Measurements from ENCODE around the gene PRDM16.

Gene PRDM16

DNA sequence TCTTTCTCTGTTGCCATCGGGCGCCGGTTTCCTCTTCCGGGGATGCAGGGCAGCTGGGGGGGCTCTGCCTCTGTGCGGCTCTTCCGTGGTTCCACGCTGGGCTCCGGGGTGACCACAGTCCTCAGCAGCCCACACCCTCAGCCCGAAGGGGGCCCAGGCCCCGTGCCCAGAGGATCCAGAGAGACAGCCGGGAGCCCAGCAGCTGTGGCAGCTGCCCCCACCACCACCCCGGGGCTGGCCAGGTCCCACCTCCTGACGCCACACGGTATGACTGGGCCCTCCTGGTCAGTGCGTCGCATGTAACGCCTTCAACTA, 172.2 kb downstream of the PRDM16 start:
- CTCF ChIA-PET = interaction anchor here (0.7 kb wide), 1 partner anchor 12 kb away, joined by 3 read pairs; no protein-coding TSS in a partner anchor
- Histone ChIP-seq H3K4me3 (ENCODE audit: low read depth, low read length) (no peak overlapping the region), H3K9me3 (ENCODE audit: control insufficient read depth, insufficient read depth, low read depth, low read length) (no peaks in the 10 kb centered on the region), H3K27ac (ENCODE audit: extremely low read depth, low read depth, low read length) (no peak overlapping the region), H3K4me1 (ENCODE audit: control insufficient read depth, insufficient read depth, low read length) (no peaks in the 10 kb centered on the region), H3K36me3 (ENCODE audit: control insufficient read depth in 2 of 2, insufficient read depth in 1 of 2, low read length in 2 of 2) (peaks cover 0 to 3% of the 10 kb centered on the region in 2 experiments; a peak in 1 of 3 replicates)
- TF ChIP-seq ZNF292 (tag by site-specific recombination; IDR thresholded peaks at IDR 0.05; ENCODE audit: borderline replicate concordance, low read depth) (no peak), ZXDB (tag by site-specific recombination; IDR thresholded peaks at IDR 0.05) (no peak), MEIS1 (CRISPR knock-in tag; IDR thresholded peaks at IDR 0.05; ENCODE audit: borderline replicate concordance) (no peak), GLIS2 (tag by site-specific recombination; IDR thresholded peaks at IDR 0.05) (no peak), ZNF155 (tag by site-specific recombination; IDR thresholded peaks at IDR 0.05) (no peak), ZNF16 (tag by site-specific recombination; IDR thresholded peaks at IDR 0.05; ENCODE audit: low read depth) (no peak), ZNF324 (tag by site-specific recombination; IDR thresholded peaks at IDR 0.05) (no peak), ZNF626 (tag by site-specific recombination; IDR thresholded peaks at IDR 0.05) (no peak), ZNF391 (tag by site-specific recombination; IDR thresholded peaks at IDR 0.05; ENCODE audit: borderline replicate concordance, low read depth) (no peak)
- TF ChIP-seq, protein P1, sequence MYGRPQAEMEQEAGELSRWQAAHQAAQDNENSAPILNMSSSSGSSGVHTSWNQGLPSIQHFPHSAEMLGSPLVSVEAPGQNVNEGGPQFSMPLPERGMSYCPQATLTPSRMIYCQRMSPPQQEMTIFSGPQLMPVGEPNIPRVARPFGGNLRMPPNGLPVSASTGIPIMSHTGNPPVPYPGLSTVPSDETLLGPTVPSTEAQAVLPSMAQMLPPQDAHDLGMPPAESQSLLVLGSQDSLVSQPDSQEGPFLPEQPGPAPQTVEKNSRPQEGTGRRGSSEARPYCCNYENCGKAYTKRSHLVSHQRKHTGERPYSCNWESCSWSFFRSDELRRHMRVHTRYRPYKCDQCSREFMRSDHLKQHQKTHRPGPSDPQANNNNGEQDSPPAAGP (tag by site-specific recombination; IDR thresholded peaks at IDR 0.05) = no peak
- POLR2A ChIA-PET = no interaction called here

DNA sequence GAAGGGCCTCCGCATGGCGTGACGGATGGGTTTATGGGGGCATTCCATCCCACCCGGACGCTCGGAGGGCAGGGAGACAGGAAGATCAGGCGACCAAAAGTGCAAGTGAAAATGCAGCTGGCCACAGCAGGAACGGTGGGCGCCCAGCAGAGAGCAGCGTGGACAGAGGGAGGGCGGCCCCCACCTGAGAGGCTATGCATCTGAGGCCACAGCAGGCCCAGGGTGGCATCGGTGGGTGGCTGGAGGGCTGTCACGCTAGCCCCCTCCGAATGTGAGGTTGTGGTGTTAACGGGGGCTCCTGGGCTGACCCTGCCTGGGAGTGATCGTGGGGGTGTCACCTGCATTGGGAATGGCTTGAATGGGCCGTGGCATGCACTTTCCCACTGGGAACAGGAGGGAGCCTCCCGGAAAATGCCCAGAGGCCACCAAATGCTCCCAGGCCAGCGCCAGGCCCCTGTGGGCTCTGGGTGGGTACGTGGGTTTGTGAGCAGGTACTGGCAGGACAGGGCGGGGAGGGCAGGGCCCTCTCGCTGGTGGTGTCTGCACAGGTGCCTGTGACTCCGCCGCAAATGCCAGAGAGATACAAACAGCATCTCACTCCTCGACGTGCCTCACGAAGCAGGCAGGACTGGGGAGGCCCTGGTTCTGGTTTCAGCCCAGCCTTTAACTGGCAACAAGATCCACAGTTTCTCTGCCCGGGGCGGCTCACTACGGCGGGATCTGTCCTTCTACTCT, 172.8 kb downstream of the PRDM16 start:
- CTCF ChIA-PET = interaction anchor here (0.7 kb wide), 1 partner anchor 12 kb away, joined by 3 read pairs; no protein-coding TSS in a partner anchor
- H3K27ac ChIP-seq (ENCODE audit: extremely low read depth, low read depth, low read length) = no peak overlapping the region
- POLR2A ChIA-PET = no interaction called here
- H3K4me3 ChIP-seq (ENCODE audit: low read depth, low read length) = no peak overlapping the region
- no peaks in the 10 kb centered on the region for H3K4me1 ChIP-seq (ENCODE audit: control insufficient read depth, insufficient read depth, low read length)
- H3K36me3 ChIP-seq (ENCODE audit: control insufficient read depth in 2 of 2, insufficient read depth in 1 of 2, low read length in 2 of 2) = peaks cover 0 to 3% of the 10 kb centered on the region in 2 experiments; a peak in 1 of 3 replicates
- no peaks in the 10 kb centered on the region for H3K9me3 ChIP-seq (ENCODE audit: control insufficient read depth, insufficient read depth, low read depth, low read length)
- TF ChIP-seq ZSCAN23 (tag by site-specific recombination; IDR thresholded peaks at IDR 0.05) (no peak), ZIC2 (tag by site-specific recombination; IDR thresholded peaks at IDR 0.05) (peak; percentile 65)

DNA sequence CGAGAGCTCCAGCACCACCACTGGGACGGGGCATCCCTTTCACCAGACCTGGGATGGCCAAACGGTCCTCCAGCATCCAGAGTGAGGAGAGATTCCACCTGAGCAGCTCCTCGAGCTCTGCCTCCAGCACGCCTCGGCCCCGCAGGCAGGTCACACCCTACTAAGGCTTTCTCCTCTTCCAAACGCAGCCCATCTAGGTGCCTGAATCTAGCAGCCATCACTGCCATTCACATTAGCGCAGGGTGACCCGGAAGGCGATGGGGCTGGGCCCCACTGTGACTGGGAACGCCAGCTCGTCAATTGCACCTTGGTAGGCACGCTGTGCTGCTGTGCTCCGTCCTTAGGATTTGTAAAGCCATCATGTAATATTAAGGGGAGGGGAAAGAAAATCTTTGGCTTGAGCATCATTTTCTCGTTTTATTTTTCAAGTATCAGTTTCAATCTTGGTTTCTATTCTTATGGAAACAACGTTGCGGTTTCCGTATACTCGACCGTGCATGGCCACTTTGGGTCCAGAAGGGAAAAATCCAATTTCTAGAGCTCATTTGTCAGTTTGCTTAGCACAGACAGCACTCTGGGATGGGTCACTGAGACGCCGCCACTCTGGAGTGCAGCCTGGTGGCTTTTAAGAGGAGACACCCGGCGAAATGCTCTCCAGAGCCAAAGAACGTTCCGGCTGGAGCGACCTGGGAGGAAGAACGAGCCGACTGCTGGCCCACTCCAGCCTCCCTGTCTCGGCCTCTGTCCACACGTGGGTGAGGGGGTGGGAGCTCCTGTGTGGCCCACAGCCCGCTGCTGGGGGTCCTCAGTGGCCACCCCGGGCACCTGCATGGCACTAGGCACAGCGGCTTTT, 173.6 kb downstream of the PRDM16 start:
- ChIA-PET CTCF (interaction anchor here (0.7 kb wide), 1 partner anchor 11 kb away, joined by 4 read pairs; no protein-coding TSS in a partner anchor), POLR2A (no interaction called here)
- no peaks in the 10 kb centered on the region for H3K9me3 ChIP-seq (ENCODE audit: control insufficient read depth, insufficient read depth, low read depth, low read length)
- peaks cover 0 to 3% of the 10 kb centered on the region in 2 experiments; a peak in 1 of 3 replicates for H3K36me3 ChIP-seq (ENCODE audit: control insufficient read depth in 2 of 2, insufficient read depth in 1 of 2, low read length in 2 of 2)
- TF ChIP-seq ZNF404 (tag by site-specific recombination; IDR thresholded peaks at IDR 0.05) (no peak), ZNF391 (tag by site-specific recombination; IDR thresholded peaks at IDR 0.05; ENCODE audit: borderline replicate concordance, low read depth) (no peak), ZEB2 (tag by site-specific recombination; IDR thresholded peaks at IDR 0.05) (no peak), MZF1 (tag by site-specific recombination; IDR thresholded peaks at IDR 0.05; ENCODE audit: borderline replicate concordance) (no peak)
- TF ChIP-seq, protein P2, sequence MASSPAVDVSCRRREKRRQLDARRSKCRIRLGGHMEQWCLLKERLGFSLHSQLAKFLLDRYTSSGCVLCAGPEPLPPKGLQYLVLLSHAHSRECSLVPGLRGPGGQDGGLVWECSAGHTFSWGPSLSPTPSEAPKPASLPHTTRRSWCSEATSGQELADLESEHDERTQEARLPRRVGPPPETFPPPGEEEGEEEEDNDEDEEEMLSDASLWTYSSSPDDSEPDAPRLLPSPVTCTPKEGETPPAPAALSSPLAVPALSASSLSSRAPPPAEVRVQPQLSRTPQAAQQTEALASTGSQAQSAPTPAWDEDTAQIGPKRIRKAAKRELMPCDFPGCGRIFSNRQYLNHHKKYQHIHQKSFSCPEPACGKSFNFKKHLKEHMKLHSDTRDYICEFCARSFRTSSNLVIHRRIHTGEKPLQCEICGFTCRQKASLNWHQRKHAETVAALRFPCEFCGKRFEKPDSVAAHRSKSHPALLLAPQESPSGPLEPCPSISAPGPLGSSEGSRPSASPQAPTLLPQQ (tag by site-specific recombination; IDR thresholded peaks at IDR 0.05) = no peak
- TF ChIP-seq, protein P3, sequence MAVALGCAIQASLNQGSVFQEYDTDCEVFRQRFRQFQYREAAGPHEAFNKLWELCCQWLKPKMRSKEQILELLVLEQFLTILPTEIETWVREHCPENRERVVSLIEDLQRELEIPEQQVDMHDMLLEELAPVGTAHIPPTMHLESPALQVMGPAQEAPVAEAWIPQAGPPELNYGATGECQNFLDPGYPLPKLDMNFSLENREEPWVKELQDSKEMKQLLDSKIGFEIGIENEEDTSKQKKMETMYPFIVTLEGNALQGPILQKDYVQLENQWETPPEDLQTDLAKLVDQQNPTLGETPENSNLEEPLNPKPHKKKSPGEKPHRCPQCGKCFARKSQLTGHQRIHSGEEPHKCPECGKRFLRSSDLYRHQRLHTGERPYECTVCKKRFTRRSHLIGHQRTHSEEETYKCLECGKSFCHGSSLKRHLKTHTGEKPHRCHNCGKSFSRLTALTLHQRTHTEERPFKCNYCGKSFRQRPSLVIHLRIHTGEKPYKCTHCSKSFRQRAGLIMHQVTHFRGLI (tag by site-specific recombination; IDR thresholded peaks at IDR 0.05) = no peak
- no peak overlapping the region for H3K27ac ChIP-seq (ENCODE audit: extremely low read depth, low read depth, low read length)
- no peaks in the 10 kb centered on the region for H3K4me1 ChIP-seq (ENCODE audit: control insufficient read depth, insufficient read depth, low read length)
- H3K4me3 ChIP-seq (ENCODE audit: low read depth, low read length) = no peak overlapping the region
